Measurements from ENCODE around the gene FRS2.

FRS2 gene

DNA sequence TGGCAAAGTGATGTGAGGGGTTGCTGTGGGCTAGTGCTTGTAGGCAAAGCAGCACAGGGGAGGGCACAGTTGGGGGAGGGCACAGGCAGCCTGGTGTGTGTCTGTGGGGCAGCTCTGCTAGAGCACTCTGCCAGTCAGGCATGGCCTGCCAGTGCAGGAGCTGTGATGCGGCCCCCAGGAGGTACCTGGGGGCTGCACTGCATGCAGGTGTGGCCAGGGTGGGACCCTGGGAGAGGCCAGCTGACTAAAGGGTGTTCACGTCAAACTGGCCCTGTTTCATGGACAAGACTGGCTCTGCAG is 54.1 kb downstream of the FRS2 start:
- DNase-seq (ENCODE audit: insufficient read length, low spot score) = no peak
- FAIRE-seq = no peak

DNA sequence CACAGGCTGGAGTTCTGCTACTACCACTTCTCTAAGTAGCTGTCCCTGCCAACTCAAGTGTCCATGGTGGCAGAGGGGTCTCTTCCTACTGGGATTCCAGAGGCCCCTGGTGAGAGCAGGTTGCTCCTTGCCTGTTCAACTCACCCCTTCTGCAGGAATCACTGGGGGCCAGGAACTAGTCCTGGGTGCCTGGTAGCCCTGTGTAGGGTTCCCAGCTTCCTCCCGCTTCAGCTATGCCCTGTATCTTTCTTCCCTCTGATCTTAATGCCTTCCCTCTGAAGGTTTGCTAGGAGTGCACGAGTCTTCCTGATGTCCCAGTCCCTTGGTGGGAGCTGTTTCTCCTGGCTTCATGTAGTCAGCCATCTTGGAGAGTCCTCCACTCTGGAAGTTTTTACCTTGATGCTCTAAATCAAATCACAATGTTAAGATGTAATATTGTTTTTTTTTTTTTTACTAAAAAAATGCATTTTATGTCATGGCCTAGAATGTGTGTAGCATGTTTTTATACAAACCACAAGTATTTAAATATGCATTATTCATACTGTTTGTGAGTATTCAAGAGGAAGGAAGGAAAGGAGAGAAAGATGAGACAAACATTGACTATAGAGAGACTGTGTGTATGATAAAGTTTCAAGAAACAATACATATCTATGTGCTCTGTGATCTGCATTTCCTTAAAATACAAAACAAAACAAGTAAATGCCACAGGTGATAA is 54.7 kb downstream of the FRS2 start:
- FAIRE-seq (no peak), DNase-seq (ENCODE audit: insufficient read length, low spot score) (no peak)

GRCh38 chr12:69527506-69528272 is 57.5 kb downstream of the FRS2 start:
- FAIRE-seq (no peak), DNase-seq (ENCODE audit: insufficient read length, low spot score) (peak; percentile 19)

DNA sequence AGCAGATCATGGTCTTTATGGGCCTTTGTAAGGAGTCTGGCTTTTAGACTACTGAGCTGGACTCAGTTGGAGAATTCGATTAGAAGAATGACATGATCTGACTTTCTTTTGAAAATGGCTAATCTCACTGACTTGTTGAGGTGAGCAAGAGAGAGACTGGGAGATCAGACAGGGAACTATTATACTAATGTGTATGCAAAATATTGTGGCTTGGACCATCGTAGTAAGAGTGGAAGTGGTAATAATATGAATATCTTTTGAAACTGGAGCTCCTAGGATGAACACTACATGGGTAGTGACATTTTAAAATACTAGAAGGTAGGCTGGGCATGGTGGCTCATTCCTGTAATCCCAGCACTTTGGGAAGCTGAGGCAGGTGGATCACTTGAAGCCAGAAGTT is 58.8 kb downstream of the FRS2 start:
- FAIRE-seq (no peak), DNase-seq (ENCODE audit: insufficient read length, low spot score) (no peak)

GRCh38 chr12:69533844-69534243 is 63.7 kb downstream of the FRS2 start:
- FAIRE-seq (no peak), DNase-seq (ENCODE audit: insufficient read length, low spot score) (no peak)

DNA sequence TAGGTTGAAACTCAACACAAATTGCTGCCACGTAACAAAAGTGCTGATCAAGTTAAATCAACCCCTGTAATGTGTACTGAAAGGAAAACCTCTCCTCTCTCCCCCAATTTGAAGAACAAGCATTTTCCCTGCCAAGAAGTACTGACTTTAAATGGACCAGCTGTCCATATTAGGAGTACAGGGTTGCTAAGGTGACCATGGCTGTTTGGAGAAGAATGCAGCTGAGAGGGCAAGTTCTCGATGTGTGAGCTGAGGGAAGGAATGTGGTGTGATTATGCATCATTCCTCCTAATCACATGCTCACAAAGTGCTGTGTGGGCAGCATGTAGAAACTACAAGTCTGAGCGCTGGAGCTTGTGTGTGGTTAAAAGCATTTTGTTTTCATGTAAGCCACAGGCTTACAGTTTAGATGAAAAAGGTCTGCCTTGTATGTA is 64.2 kb downstream of the FRS2 start:
- peak; percentile 91 for FAIRE-seq
- DNase-seq (ENCODE audit: insufficient read length, low spot score) = peak; percentile 76

DNA sequence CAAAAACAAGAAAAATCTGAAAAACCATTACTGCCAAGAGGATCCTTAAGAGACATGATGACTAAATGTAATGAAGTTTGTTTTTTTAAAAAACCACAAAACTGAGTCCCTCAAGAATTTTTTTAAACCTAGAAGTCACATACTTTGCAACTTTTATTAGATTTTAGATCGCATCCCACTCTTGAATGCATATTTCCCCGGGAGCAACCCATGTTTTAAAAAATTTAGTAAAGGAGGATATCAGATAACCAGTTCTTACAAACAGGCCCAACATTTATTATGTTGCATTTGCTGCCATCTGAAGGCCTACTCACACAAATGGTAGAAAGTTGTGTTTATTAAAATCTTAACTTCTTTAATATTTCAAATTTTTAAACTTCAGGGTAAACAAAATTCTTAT is 70.8 kb downstream of the FRS2 start:
- DNase-seq (ENCODE audit: insufficient read length, low spot score) (peak; percentile 44), FAIRE-seq (no peak)

GRCh38 chr12:69544087-69544486 is 73.9 kb downstream of the FRS2 start:
- FAIRE-seq = no peak

GRCh38 chr12:69545081-69545480 is 74.9 kb downstream of the FRS2 start:
- no peak for FAIRE-seq

More at GRCh38 chr12:69544087-69544486, 73.9 kb downstream of the FRS2 start:
- no peak for DNase-seq (ENCODE audit: insufficient read length, low spot score)

DNA sequence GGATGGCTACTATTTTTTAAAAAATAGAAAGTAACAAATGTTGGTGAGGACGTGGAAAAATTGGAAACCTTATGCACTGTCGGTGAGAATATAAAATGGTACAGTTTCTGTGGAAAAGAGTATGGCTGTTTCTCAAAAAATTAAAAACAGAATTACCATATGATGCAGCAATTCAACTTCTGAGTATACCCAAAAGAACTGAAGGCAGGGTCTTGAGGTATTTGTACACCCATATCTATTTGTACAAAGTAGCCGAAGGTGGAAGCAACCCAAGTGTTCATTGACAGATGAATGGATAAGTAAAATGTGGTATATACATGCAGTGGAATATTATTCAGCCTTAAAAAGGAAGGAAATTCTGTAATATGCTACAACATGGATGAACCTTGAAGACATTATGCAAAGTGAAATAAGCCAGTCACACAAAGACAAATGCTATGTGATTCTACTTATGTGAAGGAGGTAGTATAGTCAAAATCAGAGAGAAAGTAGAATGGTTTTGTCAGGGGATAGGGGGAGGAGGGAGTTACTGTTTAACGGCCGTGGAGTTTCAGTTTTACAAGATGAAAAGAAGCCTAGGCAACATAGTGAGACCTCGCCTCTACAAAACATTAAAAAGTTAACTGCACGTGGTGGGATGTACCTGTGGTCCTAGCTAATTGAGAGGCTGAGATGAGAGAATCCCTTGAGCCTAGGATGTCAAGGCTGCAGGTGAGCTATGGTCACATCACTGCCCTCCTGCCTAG is 76.7 kb downstream of the FRS2 start:
- no peak for DNase-seq (ENCODE audit: insufficient read length, low spot score)
- no peak for FAIRE-seq

More at GRCh38 chr12:69545081-69545480, 74.9 kb downstream of the FRS2 start:
- no peak for DNase-seq (ENCODE audit: insufficient read length, low spot score)

GRCh38 chr12:69548687-69549086 is 78.5 kb downstream of the FRS2 start:
- FAIRE-seq = no peak
- DNase-seq (ENCODE audit: insufficient read length, low spot score) = no peak

- DNase-seq (ENCODE audit: insufficient read length, low spot score) = no peak
- FAIRE-seq = no peak
Observed at GRCh38 chr12:69550569-69551350, 80.6 kb downstream of the FRS2 start.

DNA sequence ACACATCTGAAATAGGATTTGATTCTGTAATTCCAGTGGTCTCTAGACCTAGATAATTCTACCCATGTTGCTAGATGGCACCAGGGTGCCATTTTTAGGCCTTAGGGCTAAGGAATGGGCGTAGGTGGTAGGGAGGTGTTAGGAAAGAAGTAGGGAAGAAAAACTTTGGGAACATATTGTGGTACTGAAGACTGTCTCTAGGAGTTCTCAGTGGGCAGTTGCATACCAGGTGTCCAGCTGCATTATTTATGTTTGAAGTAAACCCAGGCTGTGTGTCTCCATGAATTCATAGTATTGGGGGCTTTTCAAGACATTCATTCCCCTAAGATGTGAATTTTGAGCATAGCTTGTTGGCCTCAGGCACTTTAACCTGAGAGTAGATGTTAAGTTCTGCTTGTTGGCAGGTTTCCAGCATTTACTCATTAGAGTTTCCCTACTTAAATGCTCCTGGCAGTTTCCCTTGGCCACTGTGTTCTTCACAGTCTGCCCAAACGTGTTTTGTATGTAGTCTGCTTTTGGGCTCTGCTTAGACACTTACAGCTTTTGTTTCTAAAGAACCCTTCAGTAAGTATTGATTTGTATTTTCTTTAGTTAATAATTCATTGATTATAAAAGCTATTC is 83.5 kb downstream of the FRS2 start:
- peak; percentile 35 for DNase-seq (ENCODE audit: insufficient read length, low spot score)
- FAIRE-seq = no peak

DNA sequence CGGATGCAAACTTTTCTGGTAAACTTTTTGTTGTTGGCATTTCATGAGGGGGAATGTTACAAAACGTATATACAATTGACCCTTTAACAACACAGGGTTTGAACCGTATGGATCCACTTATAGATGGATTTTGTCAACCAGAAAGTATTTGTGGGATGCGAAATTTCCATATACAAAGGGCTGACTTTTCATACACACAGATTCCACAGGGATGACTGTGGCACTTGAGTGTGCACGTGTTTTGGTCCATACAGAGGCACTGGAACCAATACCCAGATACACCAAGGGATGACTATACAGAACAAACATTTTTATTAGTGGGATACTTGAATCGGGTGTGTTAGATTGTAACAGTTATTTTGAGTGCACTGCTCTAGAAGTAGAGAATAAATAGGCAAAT is 85.3 kb downstream of the FRS2 start:
- FAIRE-seq (peak; percentile 83), DNase-seq (ENCODE audit: insufficient read length, low spot score) (peak; percentile 76)

- DNase-seq (ENCODE audit: insufficient read length, low spot score) (no peak), FAIRE-seq (no peak)
Observed at GRCh38 chr12:69556383-69556782, 86.2 kb downstream of the FRS2 start.

GRCh38 chr12:69563166-69563762 is 93.1 kb downstream of the FRS2 start:
- no peak for DNase-seq (ENCODE audit: insufficient read length, low spot score)
- FAIRE-seq = no peak

- FAIRE-seq (no peak), DNase-seq (ENCODE audit: insufficient read length, low spot score) (no peak)
Observed at GRCh38 chr12:69566603-69567002, 96.4 kb downstream of the FRS2 start.

- FAIRE-seq (no peak), DNase-seq (ENCODE audit: insufficient read length, low spot score) (no peak)
Observed at GRCh38 chr12:69569236-69569635, 99.0 kb downstream of the FRS2 start.

DNA sequence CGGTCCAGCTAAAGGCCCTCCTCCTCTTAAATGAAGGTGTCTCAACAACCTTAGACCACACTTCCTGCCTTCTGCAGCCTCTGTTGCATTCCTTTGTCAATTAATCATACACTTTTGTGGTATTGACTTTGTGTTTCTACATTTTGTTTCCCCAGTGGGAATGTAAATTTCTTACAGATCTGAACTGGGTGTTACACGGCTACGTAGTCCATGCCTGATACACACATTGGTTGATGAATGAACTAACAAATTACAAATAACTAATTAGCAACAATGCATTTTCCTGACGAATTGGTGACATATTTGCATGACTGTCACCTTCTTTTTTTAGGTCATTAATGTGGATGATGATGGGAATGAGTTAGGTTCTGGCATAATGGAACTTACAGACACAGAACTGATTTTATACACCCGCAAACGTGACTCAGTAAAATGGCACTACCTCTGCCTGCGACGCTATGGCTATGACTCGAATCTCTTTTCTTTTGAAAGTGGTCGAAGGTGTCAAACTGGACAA is 99.9 kb downstream of the FRS2 start:
- DNase-seq (ENCODE audit: insufficient read length, low spot score) = peak; percentile 27
- no peak for FAIRE-seq

All from HTR-8/SVneo (cell line).